K562 (cell line): ENCODE measurements around the gene RAD50. TPM values are rescaled to one million over a fixed set of nuclear protein-coding genes. Genes with fewer than 3 reads are reported as not detected.

Experiments
- ATAC-seq: fragments of 200-7000 bp; cut with Tn5 transposase; 3 replicates; pipeline ENCODE4 v1.9.1; 2020; ENCODE audit warnings: moderate library complexity
- BruUV-seq: library from RNA; stranded (reverse); fragments of 400-500 nt; replicated peaks from 2 replicates; lab custom pipeline; 2021; lab: Mats Ljungman, UMichigan
- CTCF ChIA-PET: fragments of 300-600 bp; formaldehyde crosslinking; extraction: SDS; loops from one replicate; lab custom pipeline; 2021; ENCODE audit warnings: low intra/inter-chr PET ratio; lab: Yijun Ruan, JAX
- POLR2A ChIA-PET: fragments of 300-600, 350-650 bp; sonication (Branson Sonifier 250); formaldehyde crosslinking; extraction: SDS; loops from one replicate; lab custom pipeline; 2021; ENCODE audit warnings: antibody characterized with exemption, inconsistent platforms; lab: Yijun Ruan, JAX
- DNase-seq, 4 experiments: peaks; one replicate each; pipeline versions ENCODE4 v3.0.0 to v3.0.0-alpha.2; 2011 to 2018; ENCODE audit warnings: low spot score in 3 of 4, mixed read lengths in 3 of 4; ENCODE audit errors: extremely low read depth in 1 of 4
- FAIRE-seq: peaks from 2 replicates; lab custom pipeline; 2011; peaks lifted over from hg19 to GRCh38; lab: Jason Lieb, UNC
- H2AFZ ChIP-seq: 2 replicates; pipeline ENCODE4 v1.6.0; 2011; ENCODE audit warnings: low read depth, low read length, control low read depth, inconsistent platforms
- H3K27ac ChIP-seq: fragments of 200-600 bp; 3 replicates; pipeline ENCODE4 v1.8.0; 2011; ENCODE audit warnings: low read depth, mild to moderate bottlenecking, control low read depth, inconsistent platforms, low read length, moderate library complexity, mixed read lengths; ENCODE audit errors: extremely low read depth
- H3K27me3 ChIP-seq, 2 experiments: fragments of 300-600 bp in 1 of 2; 2 replicates in 1 of 2; 3 replicates in 1 of 2; pipeline versions ENCODE4 v1.6.0 to v1.8.0; 2011; ENCODE audit warnings: inconsistent platforms in 2 of 2, low read length in 2 of 2, mild to moderate bottlenecking in 1 of 2, mixed read lengths in 1 of 2, moderate library complexity in 1 of 2; ENCODE audit not compliant: control insufficient read depth in 2 of 2, insufficient read depth in 2 of 2
- H3K36me3 ChIP-seq: fragments of 300-600 bp; 3 replicates; pipeline ENCODE4 v1.8.0; 2011; ENCODE audit warnings: mild to moderate bottlenecking, low read length, inconsistent platforms; ENCODE audit not compliant: control insufficient read depth, insufficient read depth
- H3K4me1 ChIP-seq, 2 experiments: fragments of 200-600 bp in 1 of 2; replicated peaks in 1 of 2; 2 replicates in 1 of 2; 3 replicates in 1 of 2; pipeline versions ENCODE4 v1.5.1 to v1.8.0; 2011; ENCODE audit warnings: inconsistent platforms in 2 of 2, low read length in 2 of 2, mild to moderate bottlenecking in 1 of 2, mixed read lengths in 1 of 2, moderate library complexity in 1 of 2; ENCODE audit not compliant: control insufficient read depth in 2 of 2, insufficient read depth in 2 of 2
- H3K4me2 ChIP-seq: 2 replicates; pipeline ENCODE4 v1.6.1; 2011; ENCODE audit warnings: low read length, control low read depth, inconsistent platforms, mixed read lengths; ENCODE audit not compliant: insufficient read depth
- H3K4me3 ChIP-seq: fragments of 200-600 bp; sonication (generic), shearing (Covaris generic); 2 replicates; pipeline ENCODE4 v1.5.1; 2016; ENCODE audit warnings: control low read depth, inconsistent platforms
- H3K79me2 ChIP-seq: fragments of 200-600 bp; 3 replicates; pipeline ENCODE4 v1.8.0; 2011; ENCODE audit warnings: low read length, inconsistent platforms; ENCODE audit not compliant: control insufficient read depth, insufficient read depth
- H3K9ac ChIP-seq, 2 experiments: 2 replicates each; pipeline versions ENCODE4 v1.6.0 to v1.6.1; 2011; ENCODE audit warnings: low read depth in 2 of 2, low read length in 2 of 2, control low read depth in 1 of 2, inconsistent platforms in 1 of 2, mild to moderate bottlenecking in 1 of 2, mixed read lengths in 1 of 2; ENCODE audit not compliant: insufficient read depth in 1 of 2
- H3K9me1 ChIP-seq: one replicate; pipeline ENCODE4 v1.6.0; 2011; ENCODE audit warnings: inconsistent platforms, mild to moderate bottlenecking, low read length, moderate library complexity; ENCODE audit not compliant: control insufficient read depth, insufficient read depth
- H3K9me3 ChIP-seq: replicated peaks from 2 replicates; pipeline ENCODE4 v1.5.1; 2011; ENCODE audit warnings: low read depth, low read length, inconsistent platforms; ENCODE audit not compliant: control insufficient read depth, insufficient read depth
- H4K20me1 ChIP-seq: replicated peaks from 2 replicates; pipeline ENCODE4 v1.6.1; 2011; ENCODE audit warnings: low read length, inconsistent platforms, mixed read lengths; ENCODE audit not compliant: control insufficient read depth, insufficient read depth
- ZEB2 ChIP-seq: fragments of 450-650 bp; IDR thresholded peaks from 2 replicates; pipeline ENCODE4 v1.6.1; 2016
- ZNF146 ChIP-seq: IDR thresholded peaks from one replicate; pipeline ENCODE4 v1.6.1; 2018; ENCODE audit warnings: missing compliant biosample characterization; ENCODE audit not compliant: unreplicated experiment
- WGBS: fragments of 100-300 bp; shearing (Covaris generic); methylation state at CpG from one replicate; pipeline ENCODE4 v1.1.6; 2016; ENCODE audit warnings: low coverage, mixed read lengths; ENCODE audit not compliant: insufficient coverage; ENCODE audit errors: missing lambda C conversion rate; 5-methylcytosine and 5-hydroxymethylcytosine counted together
- in situ Hi-C: fragments of 300-500 bp; cut with MboI; formaldehyde crosslinking; loops from 4 replicates; pipeline ENCODE4 v1.15.0; 2018; ENCODE audit warnings: inconsistent platforms, mixed read lengths
- intact Hi-C: fragments of 100-400 bp; cut with micrococcal nuclease; formaldehyde crosslinking; loops from 2 replicates; pipeline ENCODE4 v1.14.2; 2022
- polyA plus RNA-seq, 8 experiments: library from polyadenylated mRNA; depleted of rRNA in 4 of 8; stranded (reverse) in 5 of 8; unstranded in 3 of 8; fragments of >200 nt; fragmentation: Nextera tagmentation in 2 of 8; fragmentation: Illumina TruSeq in 1 of 8; extraction: Ambion mirVana in 2 of 8; extraction: Trizol in 1 of 8; gene quantifications; 2 replicates each; pipeline versions ENCODE4 v1.2.1 to v1.2.3, GENCODE V29; 2011 to 2014; ENCODE audit warnings: inconsistent platforms in 1 of 8, missing spikeins in 1 of 8
- total RNA-seq, 7 experiments: library from RNA; depleted of rRNA in 6 of 7; stranded (reverse); fragments of >200 nt in 6 of 7; fragmentation: Illumina TruSeq in 2 of 7; extraction: Trizol in 2 of 7; gene quantifications; 2 replicates each; pipeline versions ENCODE4 v1.2.1 to v1.2.3, GENCODE V29; 2011 to 2021; ENCODE audit warnings: low replicate concordance in 1 of 7
- TF ChIP-seq, protein P1 (sequence below): fragments of 250-450 bp; sonication (Bioruptor Pico); IDR thresholded peaks from 2 replicates; pipeline ENCODE4 v1.8.0; 2022; ENCODE audit warnings: inconsistent platforms, mild to moderate bottlenecking, moderate library complexity, borderline replicate concordance
- TF ChIP-seq, protein P2 (sequence below): IDR thresholded peaks from 2 replicates; pipeline ENCODE4 v1.6.1; 2016; ENCODE audit warnings: missing genetic modification characterization, missing compliant biosample characterization

Gene RAD50
- total and polyA plus RNA-seq, 9 of the 15 experiments (the other 6 are each of a cell fraction or from before 2014, with no cell fraction given) = 15.3 to 74.2 (median 44.1) TPM

DNA sequence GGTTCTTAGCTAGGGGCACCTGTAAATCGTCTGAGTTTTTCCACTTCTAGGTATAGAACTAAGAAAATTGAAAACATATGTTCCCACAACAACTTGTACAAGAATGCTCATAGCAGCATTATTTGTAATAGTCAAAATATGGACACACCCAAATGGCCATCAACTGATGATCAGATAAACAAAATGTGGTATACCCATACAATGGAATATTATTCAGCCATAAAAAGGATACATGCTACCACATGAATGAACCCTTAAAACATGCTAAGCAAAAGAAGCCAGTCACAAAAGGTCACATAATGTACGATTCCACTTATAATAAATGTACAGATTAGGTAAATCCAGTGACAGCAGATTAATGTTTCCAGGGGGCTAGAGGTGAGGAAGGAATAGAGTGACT, 55.2 kb downstream of the RAD50 start:
- Histone ChIP-seq H3K9me1 (no peaks in the 10 kb centered on the region), H3K36me3 (peaks cover 79% of the 10 kb centered on the region), H3K4me2 (no peak overlapping the region), H2AFZ (no peak overlapping the region), H3K4me3 (no peak overlapping the region), H3K27ac (no peak overlapping the region), H3K79me2 (no peaks in the 10 kb centered on the region), H3K27me3 (no peaks in the 10 kb centered on the region), H4K20me1 (no peaks in the 10 kb centered on the region), H3K4me1 (no peaks in the 10 kb centered on the region), H3K9ac (no peak overlapping the region), H3K9me3 (no peaks in the 10 kb centered on the region)
- BruUV-seq = no TSS peak
- in situ Hi-C loops = no loop called here
- ATAC-seq = no peak
- DNase-seq = no peak
- intact Hi-C loops = no loop called here
- FAIRE-seq = no peak
- ChIA-PET POLR2A (no interaction called here), CTCF (no interaction called here)
- 93% methylated on average over 2 of the region's 2 CpGs for WGBS
- TF ChIP-seq ZEB2 (no peak), ZNF146 (CRISPR knock-in tag) (peak; percentile 80)
- TF ChIP-seq, protein P1, sequence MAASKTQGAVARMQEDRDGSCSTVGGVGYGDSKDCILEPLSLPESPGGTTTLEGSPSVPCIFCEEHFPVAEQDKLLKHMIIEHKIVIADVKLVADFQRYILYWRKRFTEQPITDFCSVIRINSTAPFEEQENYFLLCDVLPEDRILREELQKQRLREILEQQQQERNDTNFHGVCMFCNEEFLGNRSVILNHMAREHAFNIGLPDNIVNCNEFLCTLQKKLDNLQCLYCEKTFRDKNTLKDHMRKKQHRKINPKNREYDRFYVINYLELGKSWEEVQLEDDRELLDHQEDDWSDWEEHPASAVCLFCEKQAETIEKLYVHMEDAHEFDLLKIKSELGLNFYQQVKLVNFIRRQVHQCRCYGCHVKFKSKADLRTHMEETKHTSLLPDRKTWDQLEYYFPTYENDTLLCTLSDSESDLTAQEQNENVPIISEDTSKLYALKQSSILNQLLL (CRISPR knock-in tag) = no peak
- TF ChIP-seq, protein P2, sequence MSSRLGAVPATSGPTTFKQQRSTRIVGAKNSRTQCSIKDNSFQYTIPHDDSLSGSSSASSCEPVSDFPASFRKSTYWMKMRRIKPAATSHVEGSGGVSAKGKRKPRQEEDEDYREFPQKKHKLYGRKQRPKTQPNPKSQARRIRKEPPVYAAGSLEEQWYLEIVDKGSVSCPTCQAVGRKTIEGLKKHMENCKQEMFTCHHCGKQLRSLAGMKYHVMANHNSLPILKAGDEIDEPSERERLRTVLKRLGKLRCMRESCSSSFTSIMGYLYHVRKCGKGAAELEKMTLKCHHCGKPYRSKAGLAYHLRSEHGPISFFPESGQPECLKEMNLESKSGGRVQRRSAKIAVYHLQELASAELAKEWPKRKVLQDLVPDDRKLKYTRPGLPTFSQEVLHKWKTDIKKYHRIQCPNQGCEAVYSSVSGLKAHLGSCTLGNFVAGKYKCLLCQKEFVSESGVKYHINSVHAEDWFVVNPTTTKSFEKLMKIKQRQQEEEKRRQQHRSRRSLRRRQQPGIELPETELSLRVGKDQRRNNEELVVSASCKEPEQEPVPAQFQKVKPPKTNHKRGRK (tag) = no peak
